Heart left ventricle (tissue), 13 donors: ENCODE results near the gene MEGF11.

Experiments used
- CTCF ChIP-seq, 12 donors: fragments of 200-600 bp; sonication (generic) in 4 of 12; IDR thresholded peaks; one replicate each; pipeline versions ENCODE4 v1.5.0 to v1.8.0; 2018 to 2022; ENCODE audit warnings: antibody characterized with exemption in 12 of 12, mild to moderate bottlenecking in 5 of 12
- POLR2A ChIP-seq, 2 donors: fragments of 450-650 bp; IDR thresholded peaks; one replicate each; pipeline ENCODE4 v1.6.1; 2017; ENCODE audit warnings: antibody characterized with exemption in 2 of 2, mild to moderate bottlenecking in 2 of 2, moderate library complexity in 2 of 2
- donor health status: ischemic (EF 13 %, LVEDD 7.1; RV severe dilation, severe dysfunction).
- donor health status: DM: no; HTN: yes; CAD: no.
- donor health status: DM: no; HTN: no; CAD: no.
- donor health status: ischemic (EF 25% LVEDD 6.9; RV normal size, moderate dysfunction).
- donor health status: ischemic (EF 25% LVEDD 5.7; RV mildly dilated, moderate dysfunction).
- donor health status: ischemic (EF 35%, LVEDD 5.7; RV mildly dilated, moderate dysfunction).
- donor health status: nonischemic (EF 11% LVEDD 7.7; RV severe dilation, severe dysfunction).
- donor health status: DM: yes; HTN: yes; CAD: no.
- donor health status: PGD.
- donor health status: ischemic (EF 29% LVEDD 5.4; RV normal size, mild dysfunction).
- donor health status: nonischemic (EF 23%, LVEDD 6.1; RV moderate dilation, normal function).

DNA sequence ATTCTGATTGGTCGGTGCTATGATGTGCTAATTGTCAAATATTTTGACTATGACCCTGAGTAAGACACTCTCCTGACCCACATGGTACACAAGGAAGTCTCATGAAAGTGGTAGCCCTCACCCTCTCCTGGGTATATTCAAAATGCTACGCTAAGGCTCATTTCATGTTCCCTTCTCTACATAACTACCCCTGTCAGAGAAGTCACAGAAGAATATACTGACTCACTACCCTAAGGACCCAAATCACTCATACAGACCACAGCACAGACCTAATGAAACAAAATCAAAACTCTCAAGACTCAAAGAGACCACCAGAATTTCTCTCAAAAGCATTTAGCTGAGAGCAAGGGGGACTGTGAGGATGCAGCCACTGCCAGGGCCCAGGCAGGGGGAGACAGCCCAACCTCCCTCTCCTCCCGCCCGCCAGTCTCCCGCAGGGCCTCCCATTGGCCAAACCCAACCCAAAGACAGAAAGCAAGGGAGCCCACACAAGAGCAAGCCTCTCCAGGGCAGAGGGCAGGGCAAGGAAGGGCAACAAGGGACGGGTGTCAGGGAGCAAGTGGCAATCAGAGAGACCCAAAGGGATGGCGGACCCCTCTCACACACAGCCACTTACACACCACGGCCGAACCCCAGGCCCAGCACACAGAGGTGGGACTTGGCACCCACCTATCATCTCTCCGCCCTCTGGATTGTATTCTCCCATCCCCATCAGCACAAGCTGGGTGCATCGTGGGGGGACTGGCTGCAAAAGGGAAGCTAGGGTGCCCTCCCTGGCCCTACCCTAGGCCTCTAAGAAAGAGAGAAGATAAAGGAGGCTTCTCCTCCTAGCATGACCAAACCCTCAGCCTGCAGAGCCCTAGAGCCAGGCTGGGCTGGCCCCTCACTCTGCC is 41.6 kb downstream of the MEGF11 start:
- TF ChIP-seq CTCF (IDR thresholded peaks at IDR 0.05) = no peak
- TF ChIP-seq POLR2A (IDR thresholded peaks at IDR 0.05) = no peak
